Ishikawa (cell line): Measurements from ENCODE around the gene UBE2H.

Experiments used
- CEBPB ChIP-seq: IDR thresholded peaks from 2 replicates; pipeline ENCODE4 v1.6.1; 2012
- CREB1 ChIP-seq: IDR thresholded peaks from 2 replicates; pipeline ENCODE4 v1.6.1; 2012; ENCODE audit warnings: low read depth
- EGR1 ChIP-seq: IDR thresholded peaks from 2 replicates; pipeline ENCODE4 v1.6.1; 2012
- EP300 ChIP-seq: IDR thresholded peaks from 2 replicates; pipeline ENCODE4 v1.6.1; 2012; ENCODE audit warnings: borderline replicate concordance
- FOXM1 ChIP-seq: IDR thresholded peaks from 2 replicates; pipeline ENCODE4 v1.6.1; 2012; ENCODE audit warnings: low read depth, borderline replicate concordance
- MAX ChIP-seq: IDR thresholded peaks from 2 replicates; pipeline ENCODE4 v1.6.1; 2012
- NFIC ChIP-seq: IDR thresholded peaks from 2 replicates; pipeline ENCODE4 v1.6.1; 2012
- RAD21 ChIP-seq: IDR thresholded peaks from 2 replicates; pipeline ENCODE4 v1.6.1; 2012; ENCODE audit warnings: low read depth
- REST ChIP-seq: IDR thresholded peaks from 2 replicates; pipeline ENCODE4 v1.6.1; 2012; ENCODE audit warnings: low read depth, mild to moderate bottlenecking
- TAF1 ChIP-seq: IDR thresholded peaks from 2 replicates; pipeline ENCODE4 v1.6.1; 2012; ENCODE audit warnings: low read depth, mild to moderate bottlenecking
- TCF12 ChIP-seq: IDR thresholded peaks from 2 replicates; pipeline ENCODE4 v1.6.1; 2012; ENCODE audit warnings: low read depth
- TEAD4 ChIP-seq: IDR thresholded peaks from 2 replicates; pipeline ENCODE4 v1.6.1; 2012
- USF1 ChIP-seq: IDR thresholded peaks from 2 replicates; pipeline ENCODE4 v1.6.1; 2012
- YY1 ChIP-seq: IDR thresholded peaks from 2 replicates; pipeline ENCODE4 v1.6.1; 2012; ENCODE audit warnings: low read depth
- ZBTB7A ChIP-seq: IDR thresholded peaks from 2 replicates; pipeline ENCODE4 v1.6.1; 2012; ENCODE audit warnings: low read depth

The UBE2H gene

GRCh38 chr7:129877146-129877792, 75.5 kb downstream of the UBE2H start:
- TF ChIP-seq FOXM1, result no peak
- TF ChIP-seq NFIC, result no peak
- no peak for TF ChIP-seq REST
- TF ChIP-seq EP300, result no peak
- TF ChIP-seq TEAD4, result no peak
- TF ChIP-seq CREB1, result no peak
- TF ChIP-seq TAF1, result no peak
- TF ChIP-seq MAX, result no peak
- TF ChIP-seq CEBPB, result no peak
- TF ChIP-seq EGR1, result no peak
- no peak for TF ChIP-seq TCF12
- no peak for TF ChIP-seq YY1
- TF ChIP-seq USF1, result no peak
- no peak for TF ChIP-seq RAD21
- no peak for TF ChIP-seq ZBTB7A

- TF ChIP-seq ZBTB7A (no peak), CEBPB (no peak), FOXM1 (no peak), RAD21 (no peak), REST (no peak), YY1 (no peak), EGR1 (no peak), USF1 (no peak), EP300 (no peak), TCF12 (no peak), CREB1 (no peak), NFIC (no peak), TAF1 (no peak), TEAD4 (no peak), MAX (no peak)
Measured at GRCh38 chr7:129875745-129876411, 76.9 kb downstream of the UBE2H start.

GRCh38 chr7:129875160-129875559, 77.6 kb downstream of the UBE2H start:
- no peak for TF ChIP-seq FOXM1
- no peak for TF ChIP-seq USF1
- no peak for TF ChIP-seq YY1
- no peak for TF ChIP-seq TCF12
- no peak for TF ChIP-seq TEAD4
- TF ChIP-seq CEBPB, result no peak
- no peak for TF ChIP-seq MAX
- no peak for TF ChIP-seq REST
- TF ChIP-seq EP300, result no peak
- no peak for TF ChIP-seq EGR1
- TF ChIP-seq ZBTB7A, result no peak
- no peak for TF ChIP-seq TAF1
- TF ChIP-seq RAD21, result no peak
- no peak for TF ChIP-seq CREB1
- no peak for TF ChIP-seq NFIC
